PC-9 (cell line): ENCODE measurements around the gene RNF144A. TPM values are rescaled to one million over a fixed set of nuclear protein-coding genes. Genes with fewer than 3 reads are reported as not detected.

Experiments
- BruUV-seq: library from RNA; stranded (reverse); fragments of 400-500 nt; replicated peaks from 2 replicates; lab custom pipeline; 2021; lab: Mats Ljungman, UMichigan
- CTCF ChIA-PET: fragments of 300-600 bp; sonication (Branson Sonifier 250); formaldehyde crosslinking; loops from one replicate; lab custom pipeline; 2022; ENCODE audit warnings: antibody characterized with exemption; lab: Charles Lee
- POLR2A ChIA-PET: fragments of 300-600 bp; sonication (Branson Sonifier 250); formaldehyde crosslinking; loops from one replicate; lab custom pipeline; 2022; ENCODE audit warnings: antibody characterized with exemption; ENCODE audit not compliant: unreplicated experiment; lab: Charles Lee
- DNase-seq, 2 experiments: peaks; one replicate each; pipeline versions ENCODE4 v3.0.0 to v3.0.0-alpha.2; 2015 to 2022; ENCODE audit warnings: mixed read lengths in 1 of 2
- H2AFZ ChIP-seq: fragments of 200-600 bp; sonication (generic); 2 replicates; pipeline ENCODE4 v1.8.1; 2017; ENCODE audit warnings: antibody characterized with exemption
- H3F3A ChIP-seq: fragments of 200-600 bp; sonication (generic); 2 replicates; pipeline ENCODE4 v1.8.1; 2017; ENCODE audit warnings: antibody characterized with exemption, mild to moderate bottlenecking, low read depth; ENCODE audit not compliant: insufficient read depth
- H3K27ac ChIP-seq: fragments of 200-600 bp; sonication (generic); 2 replicates; pipeline ENCODE4 v1.6.1; 2016; ENCODE audit warnings: mixed run types
- H3K27me3 ChIP-seq: fragments of 200-600 bp; sonication (generic); 2 replicates; pipeline ENCODE4 v1.6.1; 2016; ENCODE audit warnings: low read depth, mixed run types; ENCODE audit not compliant: insufficient read depth
- H3K36me3 ChIP-seq: fragments of 200-600 bp; sonication (generic); 2 replicates; pipeline ENCODE4 v1.6.1; 2016; ENCODE audit warnings: low read depth, mixed run types
- H3K4me1 ChIP-seq: fragments of 200-600 bp; sonication (generic); replicated peaks from 2 replicates; pipeline ENCODE4 v1.6.1; 2016; ENCODE audit warnings: mixed run types; ENCODE audit not compliant: insufficient read depth
- H3K4me2 ChIP-seq: fragments of 200-600 bp; sonication (generic); 2 replicates; pipeline ENCODE4 v1.6.1; 2017; ENCODE audit warnings: mixed run types
- H3K4me3 ChIP-seq: fragments of 200-600 bp; sonication (generic); 2 replicates; pipeline ENCODE4 v1.6.1; 2016; ENCODE audit warnings: mixed run types
- H3K79me2 ChIP-seq: fragments of 200-600 bp; sonication (generic); 2 replicates; pipeline ENCODE4 v1.6.1; 2017; ENCODE audit warnings: low read depth, mixed run types
- H3K9me2 ChIP-seq: fragments of 200-600 bp; sonication (generic); 2 replicates; pipeline ENCODE4 v1.8.1; 2017; ENCODE audit warnings: mild to moderate bottlenecking; ENCODE audit not compliant: insufficient read depth
- H3K9me3 ChIP-seq: fragments of 200-600 bp; sonication (generic); 2 replicates; pipeline ENCODE4 v1.8.1; 2016; ENCODE audit warnings: low read depth; ENCODE audit not compliant: insufficient read depth
- H4K20me1 ChIP-seq: fragments of 200-600 bp; sonication (generic); 2 replicates; pipeline ENCODE4 v1.8.1; 2017; ENCODE audit not compliant: insufficient read depth
- CTCF ChIP-seq: fragments of 200-600 bp; sonication (generic); conservative IDR thresholded peaks from 2 replicates; pipeline ENCODE4 v1.6.1; 2017; ENCODE audit warnings: mixed run types, antibody characterized with exemption, mild to moderate bottlenecking, moderate library complexity
- EZH2 ChIP-seq: fragments of 200-600 bp; sonication (generic); IDR thresholded peaks from 2 replicates; pipeline ENCODE4 v1.8.0; 2017; ENCODE audit warnings: antibody characterized with exemption, low read depth
- intact Hi-C: fragments of 100-400 bp; cut with micrococcal nuclease; formaldehyde crosslinking; loops from one replicate; pipeline ENCODE4 v1.10.0; 2022; ENCODE audit not compliant: unreplicated experiment
- total RNA-seq: library from RNA; stranded (reverse); gene quantifications from 2 replicates; pipeline ENCODE4 v1.2.3, GENCODE V29; 2021

Gene RNF144A
- total RNA-seq, 1 experiment from 2014 or later, result 0.94 TPM

GRCh38 chr2:6965071-6965795, 48.0 kb downstream of the RNF144A start:
- POLR2A ChIA-PET, result no interaction called here

GRCh38 chr2:6966446-6966940, 49.3 kb downstream of the RNF144A start:
- H3K27me3 ChIP-seq, result no peaks in the 10 kb centered on the region
- no peak for DNase-seq
- no peaks in the 10 kb centered on the region for H3K36me3 ChIP-seq
- H3K9me3 ChIP-seq, result no peaks in the 10 kb centered on the region
- H2AFZ ChIP-seq, result no peak overlapping the region
- no peak for TF ChIP-seq CTCF
- no peaks in the 10 kb centered on the region for H3F3A ChIP-seq
- ChIA-PET POLR2A (no interaction called here), CTCF (no interaction called here)
- H3K9me2 ChIP-seq, result no peaks in the 10 kb centered on the region
- no peak overlapping the region for H3K27ac ChIP-seq
- no peak overlapping the region for H3K4me3 ChIP-seq
- no peaks in the 10 kb centered on the region for H4K20me1 ChIP-seq
- no peaks in the 10 kb centered on the region for H3K79me2 ChIP-seq
- no TSS peak for BruUV-seq
- no peaks in the 10 kb centered on the region for H3K4me1 ChIP-seq
- intact Hi-C loops, result no loop called here
- no peak overlapping the region for H3K4me2 ChIP-seq

More at GRCh38 chr2:6965071-6965795, 48.0 kb downstream of the RNF144A start:
- Histone ChIP-seq H3K4me1 (no peaks in the 10 kb centered on the region), H3K9me3 (no peaks in the 10 kb centered on the region), H3K36me3 (no peaks in the 10 kb centered on the region), H3K27ac (no peak overlapping the region), H3K27me3 (no peaks in the 10 kb centered on the region), H3K9me2 (no peaks in the 10 kb centered on the region), H3F3A (no peaks in the 10 kb centered on the region), H3K79me2 (no peaks in the 10 kb centered on the region), H3K4me2 (no peak overlapping the region), H4K20me1 (no peaks in the 10 kb centered on the region), H2AFZ (no peak overlapping the region), H3K4me3 (no peak overlapping the region)
- CTCF ChIA-PET, result no interaction called here
- no TSS peak for BruUV-seq
- DNase-seq, result no peak
- intact Hi-C loops, result no loop called here
- TF ChIP-seq CTCF (no peak), EZH2 (no peak)

- Histone ChIP-seq H2AFZ (no peak overlapping the region), H3K36me3 (no peaks in the 10 kb centered on the region), H4K20me1 (no peaks in the 10 kb centered on the region), H3K4me2 (no peak overlapping the region), H3K4me3 (no peak overlapping the region), H3K79me2 (no peaks in the 10 kb centered on the region), H3K27ac (no peak overlapping the region), H3K9me2 (no peaks in the 10 kb centered on the region), H3F3A (no peaks in the 10 kb centered on the region), H3K9me3 (no peaks in the 10 kb centered on the region), H3K4me1 (no peaks in the 10 kb centered on the region), H3K27me3 (no peaks in the 10 kb centered on the region)
- intact Hi-C loops, result no loop called here
- no peak for TF ChIP-seq CTCF
- TF ChIP-seq EZH2, result no peak
- CTCF ChIA-PET, result no interaction called here
- POLR2A ChIA-PET, result no interaction called here
- no peak for DNase-seq
- no TSS peak for BruUV-seq
Observed at GRCh38 chr2:6967301-6967700, 50.1 kb downstream of the RNF144A start.
